Ecto neural progenitor cell (in vitro differentiated cells): ENCODE data around the gene NAT9.

ENCODE experiments used
- DNase-seq: peaks from one replicate; pipeline ENCODE4 v3.0.0-alpha.2; 2018; ENCODE audit warnings: low spot score

NAT9 gene

DNA sequence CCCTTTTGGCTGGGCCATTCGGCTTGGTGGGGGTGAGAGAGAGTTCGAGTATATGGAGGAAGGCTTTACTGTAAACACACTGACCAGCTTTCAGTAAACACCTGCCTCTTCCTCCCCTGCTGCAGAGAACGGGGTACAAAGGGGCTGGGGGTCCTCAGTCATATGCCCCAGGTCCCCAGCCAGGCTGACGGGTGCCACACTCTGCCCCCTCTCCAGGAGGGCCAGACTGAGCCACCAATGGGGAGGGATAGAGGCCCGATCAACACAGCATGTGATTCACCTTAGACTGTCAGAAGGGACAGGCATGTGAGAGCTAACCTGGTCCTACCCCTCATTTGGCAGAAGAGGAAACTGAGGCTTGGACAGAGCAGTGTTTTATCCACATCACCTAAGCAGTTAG is 14.7 kb downstream of the NAT9 start:
- DNase-seq: no peak

DNA sequence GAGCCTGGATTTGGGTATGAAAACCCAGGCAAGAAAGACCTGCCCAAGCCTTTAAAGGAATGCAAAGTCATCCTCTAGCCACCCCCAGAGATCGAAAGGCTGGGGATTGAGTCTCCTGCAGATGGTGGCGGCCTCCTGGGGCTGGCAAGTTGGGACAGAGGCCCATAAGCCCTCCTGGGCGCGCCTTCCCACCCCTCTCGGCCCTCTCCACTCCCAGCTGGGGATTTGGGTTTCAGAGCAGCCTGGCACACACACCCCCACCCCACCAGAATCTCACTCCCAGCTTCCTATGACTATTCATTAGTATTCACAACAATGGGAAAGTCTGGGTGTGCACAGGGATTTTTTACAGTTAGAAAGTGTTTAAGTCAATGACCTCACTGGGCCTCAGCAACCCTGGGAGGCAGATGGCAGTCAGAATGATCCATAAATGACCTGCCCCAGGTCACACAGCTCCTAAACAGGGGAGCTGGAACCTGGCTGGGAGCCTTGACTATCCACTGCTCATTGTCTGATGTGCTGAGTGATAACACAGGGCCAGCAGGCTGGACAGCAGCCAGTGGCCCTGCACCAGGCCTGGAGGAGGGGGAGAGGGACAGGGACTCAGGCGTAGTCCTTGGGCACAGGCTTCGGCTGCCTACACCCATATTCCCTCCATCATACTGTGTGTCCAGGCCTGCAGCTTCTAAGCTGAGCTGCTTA is 15.6 kb downstream of the NAT9 start:
- DNase-seq: peak; percentile 64

DNA sequence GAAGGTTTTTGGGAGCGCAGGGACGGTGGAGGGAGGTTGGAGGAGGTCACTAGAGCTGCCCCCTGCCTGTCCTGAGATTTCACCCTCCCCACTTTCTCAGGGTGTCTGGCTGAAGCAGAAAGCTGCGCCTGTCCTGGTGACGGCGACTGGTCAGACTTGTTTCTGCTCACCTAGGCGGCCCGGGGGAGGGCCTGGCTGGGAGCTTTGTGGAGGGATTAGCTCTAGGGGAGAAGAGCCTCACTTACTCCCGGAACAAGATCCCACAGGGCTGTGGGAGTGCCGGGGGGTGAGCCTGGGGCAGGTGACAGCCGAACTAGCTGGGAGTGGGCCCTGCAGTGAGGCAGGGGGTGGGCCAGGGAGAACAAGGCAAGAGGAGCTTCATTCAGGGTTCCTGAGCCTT is 16.2 kb downstream of the NAT9 start:
- peak; percentile 82 for DNase-seq

DNA sequence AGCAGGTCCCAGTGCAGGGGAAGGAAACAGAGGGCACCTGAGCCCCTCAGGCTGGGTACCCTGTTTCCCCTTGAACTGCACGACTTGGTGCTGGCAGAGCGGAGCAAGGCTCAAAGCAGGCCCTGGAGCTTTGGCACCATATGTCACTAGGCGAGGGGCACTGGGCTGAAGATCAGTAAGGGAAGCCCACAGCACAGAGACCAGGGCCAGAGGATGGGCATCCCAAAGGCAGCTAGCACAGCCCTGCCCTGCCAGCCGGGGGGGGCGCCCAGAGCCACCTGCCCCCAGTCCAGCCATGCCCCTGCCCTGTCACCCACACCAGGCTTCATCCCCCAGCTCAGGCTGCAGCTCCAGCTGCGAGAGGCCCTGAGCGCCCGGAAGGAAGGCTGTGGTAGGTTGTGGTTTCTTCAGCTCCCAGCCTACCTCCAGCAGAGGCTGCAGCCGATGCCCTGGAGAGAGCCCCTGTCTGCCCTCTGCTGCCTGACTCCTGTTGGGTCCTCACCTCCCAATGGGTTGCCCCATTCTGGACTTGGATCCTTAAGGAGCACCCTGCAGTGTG is 16.8 kb downstream of the NAT9 start:
- DNase-seq: peak; percentile 53

DNA sequence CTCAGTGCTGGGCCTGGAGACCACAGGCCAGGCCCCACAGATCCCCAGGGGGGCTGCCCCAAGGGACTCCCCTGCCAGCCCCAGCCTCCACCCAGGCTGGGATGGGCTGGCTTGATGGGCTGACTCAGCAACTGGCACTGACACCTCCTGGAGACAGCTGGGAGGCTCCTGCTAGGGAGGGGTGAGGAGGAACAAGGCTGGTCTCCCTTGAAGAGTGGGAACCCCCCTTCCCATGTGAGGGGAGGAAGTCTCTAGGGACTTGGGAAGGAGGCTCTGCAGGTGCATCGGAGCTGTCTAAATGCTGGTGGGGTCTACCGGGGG is 17.3 kb downstream of the NAT9 start:
- no peak for DNase-seq

DNA sequence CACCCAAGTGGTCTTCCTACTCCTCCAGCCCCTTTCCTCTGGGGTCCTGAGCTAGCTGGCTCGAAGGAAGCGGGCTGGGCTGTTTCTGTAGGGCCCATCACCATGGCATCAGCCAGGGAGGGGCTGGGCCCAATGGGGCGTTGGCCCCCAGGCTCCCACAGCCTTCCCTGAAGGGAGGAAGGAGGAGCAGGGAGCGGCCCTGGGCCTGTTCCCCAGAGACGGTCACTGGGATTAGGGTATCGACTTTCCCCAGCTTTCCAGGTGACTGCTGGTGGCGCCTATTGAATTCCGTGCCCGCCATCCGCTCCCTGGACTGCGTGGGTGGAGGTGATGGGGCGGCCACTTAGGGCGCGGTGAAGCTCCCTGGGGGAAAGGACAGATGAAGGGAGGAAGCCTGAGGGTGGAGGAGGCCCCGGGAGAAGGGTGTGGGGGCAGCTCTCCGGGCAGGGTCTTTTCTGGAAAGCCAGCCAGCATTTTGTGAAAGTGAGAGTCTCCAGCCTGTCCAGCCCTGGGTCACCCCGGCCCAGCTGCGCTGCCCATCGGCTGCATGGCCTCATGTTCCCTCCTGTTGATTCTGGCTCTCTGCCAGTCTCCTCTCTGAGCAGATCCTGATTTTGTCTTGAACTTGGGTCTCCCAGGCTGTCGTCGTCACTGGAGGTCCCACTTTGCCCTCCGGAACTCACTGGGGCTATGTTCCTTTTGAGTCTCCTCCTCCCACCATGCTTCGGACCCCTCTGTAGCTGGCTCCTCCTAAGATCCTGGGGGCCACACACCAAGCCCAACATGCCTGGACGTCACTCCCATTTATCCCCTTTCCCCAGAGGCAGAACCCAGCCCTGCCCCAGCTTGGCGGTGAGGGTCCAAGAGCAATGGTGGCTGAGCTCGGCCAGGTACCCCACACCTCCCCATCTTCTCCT is 18.0 kb downstream of the NAT9 start:
- no peak for DNase-seq

DNA sequence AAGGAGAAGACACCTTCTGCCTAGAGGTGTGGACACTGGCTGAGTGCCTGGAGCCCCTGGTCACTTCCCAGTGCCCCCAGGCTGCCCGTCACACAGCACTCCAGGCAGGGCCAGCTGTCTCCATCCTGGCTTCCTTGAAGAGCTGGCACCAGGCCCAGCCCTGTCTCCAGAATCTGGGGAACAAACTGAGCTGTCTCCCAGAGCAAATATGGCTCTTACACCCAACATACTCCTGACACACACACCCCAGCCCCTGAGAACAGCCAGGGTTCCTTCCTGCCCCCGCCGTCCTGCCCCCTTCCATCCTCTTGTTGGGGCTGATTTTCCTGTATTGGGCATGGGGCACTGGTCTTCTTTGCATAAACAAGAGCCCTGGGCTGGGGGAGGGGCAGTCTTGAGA is 18.6 kb downstream of the NAT9 start:
- no peak for DNase-seq

DNA sequence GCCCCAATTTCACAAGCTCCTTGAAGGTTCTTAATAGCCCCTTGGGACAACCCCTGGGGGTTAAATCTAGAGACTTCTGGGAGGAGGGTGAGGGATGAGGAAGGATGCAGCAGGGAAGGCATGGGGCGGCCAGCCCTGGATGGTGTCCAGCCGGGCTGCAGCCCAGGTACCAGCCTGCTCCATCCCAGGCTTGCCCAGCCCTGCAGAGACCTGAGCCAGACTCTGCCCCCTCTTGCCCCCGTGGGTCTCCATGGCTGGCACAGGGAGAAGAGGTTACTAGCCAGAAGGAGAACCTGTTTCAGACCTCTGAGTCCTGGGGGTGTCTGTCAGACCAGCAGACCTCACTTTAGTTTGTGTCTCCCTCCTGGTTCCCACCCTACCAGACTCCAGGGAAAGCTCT is 19.3 kb downstream of the NAT9 start:
- no peak for DNase-seq

DNA sequence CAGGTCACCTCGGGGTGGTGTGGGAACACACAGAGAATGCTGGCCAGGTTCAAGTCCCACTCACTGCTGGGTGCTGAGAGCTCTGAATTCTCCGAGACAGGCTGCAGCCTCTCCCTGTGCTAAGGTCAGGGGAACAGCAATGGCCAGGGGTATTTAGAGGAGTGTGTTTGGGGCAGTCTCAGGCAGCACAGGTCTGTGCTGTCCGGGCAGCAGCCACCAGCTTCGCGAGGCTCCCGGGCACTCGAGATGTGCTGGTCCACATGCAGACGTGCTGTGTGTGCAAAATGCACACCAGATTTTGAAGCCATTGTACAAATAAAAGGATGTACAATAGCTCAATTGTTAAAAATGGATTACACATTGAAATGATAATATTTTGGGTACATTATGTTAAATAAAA is 20.6 kb downstream of the NAT9 start:
- DNase-seq: no peak

DNA sequence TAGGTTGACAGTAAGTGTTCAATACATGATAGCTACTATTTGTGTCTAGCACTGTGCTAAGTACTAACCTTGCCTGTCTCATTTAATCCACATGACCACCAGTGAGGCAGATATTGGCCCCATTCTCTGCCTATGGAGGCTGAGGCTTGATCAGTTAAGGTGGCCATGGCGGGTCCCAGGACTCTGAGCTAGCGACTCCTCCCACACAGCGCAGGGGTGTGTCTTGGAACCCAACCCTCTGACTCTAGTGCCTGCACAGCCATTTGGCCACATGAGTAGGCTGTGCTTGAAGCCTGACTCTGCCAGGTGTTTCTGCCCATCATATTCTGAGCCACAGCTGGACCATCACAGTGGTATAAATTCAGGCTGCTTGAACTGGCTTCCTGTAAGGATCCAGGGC is 21.3 kb downstream of the NAT9 start:
- DNase-seq: no peak

DNA sequence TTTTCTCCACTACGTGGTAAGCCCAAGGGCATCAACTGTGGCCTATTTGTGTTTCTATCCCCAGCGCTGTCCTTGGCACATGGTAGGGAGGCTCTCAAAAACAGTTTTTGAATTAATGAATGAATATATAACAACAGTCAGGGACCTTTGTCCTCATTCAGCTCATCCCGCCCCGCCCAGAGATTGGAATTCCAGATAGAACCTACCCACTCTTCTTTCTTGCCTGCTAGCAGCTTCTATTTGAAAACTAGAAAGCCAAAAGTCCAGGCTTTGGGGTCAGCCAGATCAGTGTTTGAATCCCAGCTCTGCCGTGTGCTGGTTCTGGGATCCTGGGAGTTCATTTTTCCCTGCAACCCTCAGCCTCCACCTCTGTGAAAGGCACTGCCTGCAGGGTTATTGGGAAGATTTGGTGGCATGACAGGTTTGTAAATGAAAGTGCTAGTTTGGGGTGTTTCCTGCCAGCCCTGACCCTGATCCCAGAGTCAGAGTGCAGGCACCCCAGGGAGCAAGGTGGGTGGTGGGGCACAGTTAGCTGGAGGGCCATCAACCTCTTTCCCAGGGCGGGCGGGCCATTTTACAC is 23.2 kb downstream of the NAT9 start:
- no peak for DNase-seq

DNA sequence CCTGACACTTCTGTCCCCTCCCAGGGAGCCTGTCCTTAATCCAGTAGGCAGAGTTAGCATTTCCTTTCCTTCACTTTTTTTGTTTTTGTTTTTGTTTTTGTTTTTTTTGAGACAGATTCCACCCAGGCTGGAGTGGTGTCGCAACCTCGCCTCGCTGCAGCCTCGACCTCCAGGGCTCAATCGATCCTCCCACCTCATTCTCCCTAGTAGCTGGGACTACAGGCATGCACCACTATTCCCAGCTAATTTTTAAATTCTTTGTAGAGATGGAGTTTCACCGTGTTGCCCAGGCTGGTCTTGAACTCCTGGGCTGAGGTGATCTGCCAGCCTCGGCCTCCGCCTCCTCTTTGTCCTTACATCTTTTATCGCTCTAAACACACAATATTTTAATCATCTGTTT is 23.7 kb downstream of the NAT9 start:
- DNase-seq: no peak

DNA sequence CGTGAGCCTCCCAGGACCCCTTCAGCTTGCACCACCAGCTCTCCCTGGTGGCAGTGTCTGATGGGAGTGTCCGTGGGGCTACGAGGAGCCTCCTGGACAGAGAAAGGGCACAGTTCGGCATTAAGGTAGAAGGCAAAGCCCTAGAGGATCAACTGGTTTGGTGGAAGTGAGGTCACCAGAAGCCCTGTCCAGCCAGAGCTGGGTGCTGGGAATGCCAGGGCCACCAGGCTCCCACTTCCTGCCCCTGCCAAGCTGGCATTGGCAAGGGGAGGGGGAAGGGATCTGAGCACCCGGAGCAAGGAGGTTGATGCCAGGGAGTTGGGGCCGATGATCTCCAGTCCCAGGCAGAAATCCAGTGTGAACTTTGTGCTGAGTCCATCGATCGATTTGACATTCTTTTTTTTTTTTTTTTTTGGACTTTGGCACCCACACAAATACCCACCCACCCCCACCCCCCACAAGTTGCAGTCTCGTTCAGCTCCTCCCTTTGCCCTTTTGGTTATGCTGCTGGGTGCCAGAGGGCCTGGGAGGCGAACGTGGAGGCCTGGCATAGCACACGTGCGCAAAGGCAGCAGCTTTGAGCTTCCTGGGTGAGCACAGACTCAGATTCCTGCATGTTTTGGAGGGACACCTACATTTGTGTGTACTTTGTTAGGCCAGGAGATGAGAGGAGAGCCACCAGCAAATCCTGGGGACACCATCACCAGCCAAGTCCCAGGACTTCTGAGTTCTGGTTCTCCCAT is 25.6 kb downstream of the NAT9 start:
- no peak for DNase-seq

DNA sequence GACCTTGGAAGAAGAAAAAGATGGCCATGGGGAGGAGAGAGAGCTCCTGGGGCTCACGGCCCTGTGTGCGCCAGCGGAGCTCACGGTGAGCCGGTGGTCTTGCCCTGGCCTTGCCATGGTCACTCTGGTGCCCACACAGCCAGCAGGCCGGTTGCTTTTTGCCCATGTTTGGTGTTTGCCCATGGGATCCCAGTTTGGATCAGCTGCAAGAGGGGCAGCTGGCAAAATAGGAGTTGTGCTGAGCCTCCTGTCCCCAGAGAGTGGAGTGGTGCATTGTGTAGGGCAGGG is 26.2 kb downstream of the NAT9 start:
- DNase-seq: no peak

DNA sequence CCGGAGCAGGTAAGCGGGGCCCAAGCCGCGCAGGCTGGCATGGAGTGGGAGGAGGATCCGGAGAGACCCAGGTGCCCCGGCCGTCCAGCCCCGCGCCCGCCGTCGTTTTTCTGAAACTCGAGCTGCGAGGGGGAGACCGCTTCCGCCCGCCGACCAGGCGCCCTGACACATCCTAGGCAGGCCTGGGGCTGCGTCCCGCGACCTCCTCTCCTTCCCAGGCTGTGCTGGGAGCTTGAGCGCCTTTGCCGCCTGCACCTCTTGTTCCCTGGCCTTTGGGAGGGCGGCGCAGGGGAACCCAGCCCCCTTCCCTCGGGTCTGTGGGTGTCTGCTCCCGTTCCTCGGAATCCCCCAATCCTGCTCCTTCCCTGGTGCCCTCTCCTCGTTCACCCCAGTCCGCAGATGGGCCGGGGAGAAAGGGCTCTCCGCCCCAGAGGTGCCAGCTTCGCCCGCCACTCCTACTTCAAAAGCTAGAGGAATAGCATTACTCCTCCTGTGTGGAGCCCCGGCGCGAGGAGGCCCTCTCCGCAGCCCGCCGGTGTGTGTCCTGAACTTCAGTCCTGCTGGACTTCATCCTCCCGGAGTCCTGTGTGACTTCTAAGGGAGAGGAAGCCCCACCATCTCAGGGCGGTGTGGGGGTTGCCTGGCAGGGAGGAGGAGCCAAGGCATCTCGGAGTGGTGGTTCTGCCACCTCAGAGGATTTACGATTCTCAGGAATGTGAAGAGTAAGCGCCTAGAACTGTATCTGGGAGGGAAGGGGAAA is 26.7 kb downstream of the NAT9 start:
- DNase-seq: peak; percentile 71

DNA sequence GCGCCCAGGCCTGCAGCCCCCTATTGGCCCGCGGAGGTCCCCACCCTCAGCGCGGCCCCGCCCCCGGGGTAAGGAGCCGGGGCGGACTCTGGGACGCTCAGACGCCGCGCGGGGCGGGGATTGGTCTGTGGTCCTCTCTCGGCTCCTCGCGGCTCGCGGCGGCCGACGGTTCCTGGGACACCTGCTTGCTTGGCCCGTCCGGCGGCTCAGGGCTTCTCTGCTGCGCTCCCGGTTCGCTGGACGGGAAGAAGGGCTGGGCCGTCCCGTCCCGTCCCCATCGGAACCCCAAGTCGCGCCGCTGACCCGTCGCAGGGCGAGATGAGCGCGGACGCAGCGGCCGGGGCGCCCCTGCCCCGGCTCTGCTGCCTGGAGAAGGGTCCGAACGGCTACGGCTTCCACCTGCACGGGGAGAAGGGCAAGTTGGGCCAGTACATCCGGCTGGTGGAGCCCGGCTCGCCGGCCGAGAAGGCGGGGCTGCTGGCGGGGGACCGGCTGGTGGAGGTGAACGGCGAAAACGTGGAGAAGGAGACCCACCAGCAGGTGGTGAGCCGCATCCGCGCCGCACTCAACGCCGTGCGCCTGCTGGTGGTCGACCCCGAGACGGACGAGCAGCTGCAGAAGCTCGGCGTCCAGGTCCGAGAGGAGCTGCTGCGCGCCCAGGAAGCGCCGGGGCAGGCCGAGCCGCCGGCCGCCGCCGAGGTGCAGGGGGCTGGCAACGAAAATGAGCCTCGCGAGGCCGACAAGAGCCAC is 27.4 kb downstream of the NAT9 start, which contains the start of gene NHERF1:
NHERF1 (plus strand) TSS at position 100 of the 750 bp plus-strand sequence; CDS start at position 319, 219 bp downstream.
- peak; percentile 99 for DNase-seq

DNA sequence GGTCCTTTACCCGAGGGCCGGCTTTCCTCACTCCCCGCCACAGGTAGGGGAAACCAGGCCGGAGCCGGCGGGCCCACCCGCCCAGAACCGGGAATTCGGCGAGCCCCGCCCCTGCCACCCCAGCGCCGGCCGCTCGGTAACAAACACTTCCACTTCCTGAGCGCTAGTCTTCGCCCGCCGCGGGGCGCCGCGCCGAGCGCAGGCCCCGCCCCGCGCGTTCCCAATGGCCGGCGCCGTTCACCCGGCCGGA is 27.9 kb downstream of the NAT9 start:
- DNase-seq: no peak

DNA sequence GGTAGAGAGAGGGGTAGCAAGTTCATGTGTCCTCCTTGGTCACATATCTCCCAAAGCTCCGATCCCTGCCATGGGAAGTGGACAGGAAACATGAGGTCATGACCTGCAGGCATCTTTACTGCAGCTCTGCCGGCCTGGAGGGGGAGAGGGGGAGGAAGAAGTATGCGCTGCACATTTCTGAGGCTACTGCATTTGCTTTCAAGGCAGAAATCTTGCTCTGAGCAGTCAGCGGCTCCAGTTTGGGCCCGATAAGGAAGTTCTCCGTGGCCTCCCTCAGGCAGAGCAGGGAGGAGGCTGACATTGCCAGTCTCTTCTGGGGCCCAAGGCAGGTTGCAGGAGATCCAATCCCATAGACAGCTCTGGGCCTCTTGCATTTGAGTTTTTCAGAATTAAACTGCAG is 29.2 kb downstream of the NAT9 start:
- DNase-seq: peak; percentile 71

DNA sequence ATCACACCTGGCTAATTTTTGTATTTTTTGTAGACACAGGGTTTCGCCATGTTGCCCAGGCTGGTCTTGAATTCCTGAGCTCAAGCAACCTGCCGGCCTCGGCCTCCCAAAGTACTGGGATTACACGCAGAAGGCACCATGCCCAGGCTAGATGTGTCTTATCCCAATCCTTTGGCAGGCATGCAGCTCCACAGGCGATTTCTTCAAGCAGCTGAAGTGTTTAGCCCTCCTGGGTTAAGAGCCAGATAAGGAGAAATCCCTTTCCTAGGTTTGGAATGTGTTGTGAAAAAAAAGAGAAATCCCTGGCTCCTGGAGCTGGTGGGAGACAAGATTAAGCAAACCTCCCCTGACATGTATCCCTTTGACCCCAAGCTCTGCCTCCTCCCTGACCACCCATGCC is 29.8 kb downstream of the NAT9 start:
- peak; percentile 58 for DNase-seq

DNA sequence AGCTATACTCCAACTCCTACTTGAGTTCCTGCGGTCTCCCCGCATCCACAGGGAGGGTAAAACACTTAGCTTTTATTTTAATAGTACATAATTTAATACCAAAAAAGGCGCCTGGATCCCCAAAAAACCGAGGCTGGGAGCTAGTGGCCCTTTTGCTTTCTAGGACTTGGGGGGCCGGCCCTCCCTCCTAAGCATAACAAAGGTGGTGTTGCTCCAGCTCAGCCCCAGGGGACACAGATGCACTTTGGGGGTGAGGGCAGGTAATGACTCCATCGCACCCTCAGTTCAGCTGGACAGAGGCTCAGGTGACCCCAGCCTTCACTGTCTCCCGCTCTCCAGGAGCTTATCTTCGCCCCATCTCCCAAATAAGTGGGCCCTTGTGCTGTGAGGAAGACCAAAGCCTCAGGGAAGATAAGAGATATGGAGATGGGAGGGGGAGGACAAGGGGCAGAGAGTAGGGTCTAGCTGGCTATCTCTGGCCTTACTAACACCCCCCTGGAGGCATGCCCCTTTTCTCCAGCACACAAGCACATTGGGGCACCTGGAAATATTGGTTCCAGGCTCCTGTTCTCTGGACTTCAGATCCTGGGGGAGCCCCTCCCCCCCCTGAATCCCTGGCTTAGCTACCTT is 30.5 kb downstream of the NAT9 start:
- no peak for DNase-seq
